PC-3 (cell line): ENCODE data around the gene GPN3. TPM values are rescaled to one million over a fixed set of nuclear protein-coding genes. Genes with fewer than 3 reads are reported as not detected.

Experiments
- ATAC-seq: fragments of 200-7000 bp; cut with Tn5 transposase; 2 replicates; pipeline ENCODE4 v1.9.1; 2020; ENCODE audit warnings: mild to moderate bottlenecking, moderate library complexity
- BruUV-seq: library from RNA; stranded (reverse); fragments of 400-500 nt; replicated peaks from 2 replicates; lab custom pipeline; 2021; lab: Mats Ljungman, UMichigan
- CTCF ChIA-PET: fragments of 300-600 bp; sonication (Branson Sonifier 250); formaldehyde crosslinking; loops from one replicate; lab custom pipeline; 2022; ENCODE audit warnings: antibody characterized with exemption; lab: Charles Lee
- POLR2A ChIA-PET: fragments of 300-600 bp; sonication (Branson Sonifier 250); formaldehyde crosslinking; loops from one replicate; lab custom pipeline; 2022; ENCODE audit warnings: antibody characterized with exemption; ENCODE audit not compliant: unreplicated experiment; lab: Charles Lee
- DNase-seq: peaks from one replicate; pipeline ENCODE4 v3.0.0-alpha.2; 2015
- H2AFZ ChIP-seq: fragments of 300-600 bp; sonication (generic); 2 replicates; pipeline ENCODE4 v1.6.0; 2016; ENCODE audit warnings: antibody characterized with exemption, low read length
- H3F3A ChIP-seq: fragments of 300-600 bp; sonication (generic); one replicate; pipeline ENCODE4 v1.6.0; 2017; ENCODE audit warnings: antibody characterized with exemption, low read length, control low read depth, mild to moderate bottlenecking; ENCODE audit not compliant: unreplicated experiment
- H3K27ac ChIP-seq: fragments of 300-600 bp; sonication (generic); 2 replicates; pipeline ENCODE4 v1.5.1; 2016; ENCODE audit warnings: mild to moderate bottlenecking, low read length
- H3K27me3 ChIP-seq: fragments of 300-600 bp; sonication (generic); 2 replicates; pipeline ENCODE4 v1.6.1; 2016; ENCODE audit warnings: low read length, mixed read lengths
- H3K36me3 ChIP-seq: fragments of 300-600 bp; sonication (generic); 2 replicates; pipeline ENCODE4 v1.6.1; 2016; ENCODE audit warnings: low read depth, mixed run types, low read length, mixed read lengths
- H3K4me1 ChIP-seq: fragments of 300-600 bp; sonication (generic); 2 replicates; pipeline ENCODE4 v1.5.1; 2016; ENCODE audit warnings: low read length; ENCODE audit not compliant: insufficient read depth
- H3K4me2 ChIP-seq: fragments of 300-600 bp; sonication (generic); 2 replicates; pipeline ENCODE4 v1.6.0; 2016; ENCODE audit warnings: low read length
- H3K4me3 ChIP-seq: fragments of 300-600 bp; sonication (generic); 2 replicates; pipeline ENCODE4 v1.5.1; 2016; ENCODE audit warnings: mild to moderate bottlenecking, low read length, mixed read lengths
- H3K79me2 ChIP-seq: fragments of 300-600 bp; sonication (generic); 2 replicates; pipeline ENCODE4 v1.6.1; 2017; ENCODE audit warnings: low read length, mixed read lengths
- H3K9ac ChIP-seq: fragments of 300-600 bp; sonication (generic); 2 replicates; pipeline ENCODE4 v1.6.0; 2016; ENCODE audit warnings: mild to moderate bottlenecking, low read length
- H3K9me2 ChIP-seq: fragments of 300-600 bp; sonication (generic); replicated peaks from 2 replicates; pipeline ENCODE4 v1.6.1; 2016; ENCODE audit warnings: mixed run types, low read length, mixed read lengths
- H3K9me3 ChIP-seq: fragments of 300-600 bp; sonication (generic); 2 replicates; pipeline ENCODE4 v1.6.1; 2016; ENCODE audit warnings: low read length, mixed read lengths
- H4K20me1 ChIP-seq: fragments of 300-600 bp; sonication (generic); 2 replicates; pipeline ENCODE4 v1.6.1; 2016; ENCODE audit warnings: low read length, mixed read lengths
- EZH2 ChIP-seq: fragments of 300-600 bp; sonication (generic); IDR thresholded peaks from one replicate; pipeline ENCODE4 v1.6.1; 2017; ENCODE audit warnings: antibody characterized with exemption, mild to moderate bottlenecking, low read length; ENCODE audit not compliant: unreplicated experiment
- EZH2phosphoT487 ChIP-seq: fragments of 300-600 bp; sonication (generic); IDR thresholded peaks from 2 replicates; pipeline ENCODE4 v1.6.1; 2018; ENCODE audit warnings: mild to moderate bottlenecking, antibody characterized with exemption, low read length, borderline replicate concordance
- intact Hi-C: fragments of 100-400 bp; cut with micrococcal nuclease; formaldehyde crosslinking; loops from 2 replicates; pipeline ENCODE4 v1.9.0; 2023
- total RNA-seq: library from RNA; depleted of rRNA; stranded (reverse); fragments of >200 nt; gene quantifications from 2 replicates; pipeline ENCODE4 v1.2.3, GENCODE V29; 2014
- TF ChIP-seq, protein P1 (sequence below): fragments of 300-600 bp; sonication (generic); conservative IDR thresholded peaks from 2 replicates; pipeline ENCODE4 v1.5.1; 2017; ENCODE audit warnings: antibody characterized with exemption, low read depth, mild to moderate bottlenecking, low read length

Gene GPN3
- total RNA-seq, 1 experiment from 2014 or later, result 32.5 TPM

DNA sequence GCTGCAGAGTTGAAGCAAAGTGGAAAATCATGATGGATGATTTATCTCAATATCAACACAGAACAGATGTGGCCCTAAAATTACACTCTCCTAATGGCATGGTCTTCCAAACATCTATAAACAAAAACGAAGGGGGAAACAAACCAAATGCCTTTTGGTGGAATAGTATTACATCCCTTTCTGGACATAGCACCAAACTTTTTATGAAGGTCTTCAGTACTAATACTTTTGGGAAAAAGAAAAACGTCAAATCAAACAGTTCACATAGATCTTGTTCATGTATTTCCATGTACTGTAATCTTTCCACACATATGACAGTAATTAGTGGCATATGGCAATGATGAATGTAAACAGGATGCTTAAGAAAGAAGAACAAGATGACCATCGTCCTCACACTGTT is 41.7 kb downstream of the GPN3 start:
- Histone ChIP-seq H3F3A (no peaks in the 10 kb centered on the region), H3K27ac (no peak overlapping the region), H3K4me3 (no peak overlapping the region), H2AFZ (no peak overlapping the region), H3K9me3 (no peaks in the 10 kb centered on the region), H4K20me1 (no peaks in the 10 kb centered on the region), H3K79me2 (no peaks in the 10 kb centered on the region), H3K9me2 (no peaks in the 10 kb centered on the region), H3K27me3 (no peaks in the 10 kb centered on the region), H3K36me3 (no peaks in the 10 kb centered on the region), H3K9ac (no peak overlapping the region), H3K4me2 (no peak overlapping the region), H3K4me1 (no peaks in the 10 kb centered on the region)
- intact Hi-C loops, result no loop called here
- TF ChIP-seq, protein P1, sequence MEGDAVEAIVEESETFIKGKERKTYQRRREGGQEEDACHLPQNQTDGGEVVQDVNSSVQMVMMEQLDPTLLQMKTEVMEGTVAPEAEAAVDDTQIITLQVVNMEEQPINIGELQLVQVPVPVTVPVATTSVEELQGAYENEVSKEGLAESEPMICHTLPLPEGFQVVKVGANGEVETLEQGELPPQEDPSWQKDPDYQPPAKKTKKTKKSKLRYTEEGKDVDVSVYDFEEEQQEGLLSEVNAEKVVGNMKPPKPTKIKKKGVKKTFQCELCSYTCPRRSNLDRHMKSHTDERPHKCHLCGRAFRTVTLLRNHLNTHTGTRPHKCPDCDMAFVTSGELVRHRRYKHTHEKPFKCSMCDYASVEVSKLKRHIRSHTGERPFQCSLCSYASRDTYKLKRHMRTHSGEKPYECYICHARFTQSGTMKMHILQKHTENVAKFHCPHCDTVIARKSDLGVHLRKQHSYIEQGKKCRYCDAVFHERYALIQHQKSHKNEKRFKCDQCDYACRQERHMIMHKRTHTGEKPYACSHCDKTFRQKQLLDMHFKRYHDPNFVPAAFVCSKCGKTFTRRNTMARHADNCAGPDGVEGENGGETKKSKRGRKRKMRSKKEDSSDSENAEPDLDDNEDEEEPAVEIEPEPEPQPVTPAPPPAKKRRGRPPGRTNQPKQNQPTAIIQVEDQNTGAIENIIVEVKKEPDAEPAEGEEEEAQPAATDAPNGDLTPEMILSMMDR, result no peak
- TF ChIP-seq EZH2phosphoT487 (no peak), EZH2 (no peak)
- no TSS peak for BruUV-seq
- ATAC-seq (no peak), DNase-seq (no peak)
- POLR2A ChIA-PET, result no interaction called here
- CTCF ChIA-PET, result no interaction called here

DNA sequence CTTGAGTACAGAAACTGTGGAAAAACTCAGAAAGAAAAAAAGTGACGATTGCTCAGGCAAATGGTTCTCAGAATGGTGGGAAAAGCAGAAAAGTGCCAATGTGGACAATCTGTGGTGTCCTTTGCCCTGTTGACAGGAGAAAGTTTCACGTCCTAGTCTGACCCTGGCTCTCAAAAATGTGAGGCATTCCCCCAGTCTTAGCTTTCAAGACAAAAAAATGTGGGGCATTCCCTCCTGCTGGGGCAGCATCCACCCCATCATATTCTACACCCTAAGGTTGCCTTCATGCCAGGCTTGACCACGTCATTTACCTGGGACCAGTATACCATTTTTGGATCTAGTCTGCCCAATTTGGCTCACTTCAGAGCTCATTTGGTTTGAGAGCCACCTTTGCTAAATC is 43.8 kb downstream of the GPN3 start:
- no TSS peak for BruUV-seq
- Histone ChIP-seq H3K4me2 (no peak overlapping the region), H3K9me3 (no peaks in the 10 kb centered on the region), H3K9ac (no peak overlapping the region), H3F3A (no peaks in the 10 kb centered on the region), H3K27ac (no peak overlapping the region), H4K20me1 (no peaks in the 10 kb centered on the region), H3K9me2 (no peaks in the 10 kb centered on the region), H3K36me3 (no peaks in the 10 kb centered on the region), H3K79me2 (no peaks in the 10 kb centered on the region), H3K4me1 (no peaks in the 10 kb centered on the region), H3K27me3 (no peaks in the 10 kb centered on the region), H3K4me3 (no peak overlapping the region), H2AFZ (no peak overlapping the region)
- intact Hi-C loops, result no loop called here
- POLR2A ChIA-PET, result interaction anchor here (0.7 kb wide), 1 partner anchor 620 kb away, joined by 3 read pairs; no protein-coding TSS in a partner anchor
- TF ChIP-seq, protein P1, result no peak
- TF ChIP-seq EZH2 (no peak), EZH2phosphoT487 (no peak)
- no peak for DNase-seq
- CTCF ChIA-PET, result no interaction called here
- no peak for ATAC-seq

GRCh38 chr12:110421701-110422100 is 46.4 kb downstream of the GPN3 start:
- Histone ChIP-seq H3K4me3 (no peak overlapping the region), H3K27me3 (no peaks in the 10 kb centered on the region), H3K9ac (no peak overlapping the region), H2AFZ (no peak overlapping the region), H3K79me2 (no peaks in the 10 kb centered on the region), H3K36me3 (no peaks in the 10 kb centered on the region), H3K4me2 (no peak overlapping the region), H3K9me3 (no peaks in the 10 kb centered on the region), H4K20me1 (no peaks in the 10 kb centered on the region), H3K9me2 (no peaks in the 10 kb centered on the region), H3K4me1 (no peaks in the 10 kb centered on the region), H3K27ac (no peak overlapping the region), H3F3A (no peaks in the 10 kb centered on the region)
- ChIA-PET POLR2A (interaction anchor here (0.6 kb wide), 1 partner anchor 156 kb away, joined by 3 read pairs; no protein-coding TSS in a partner anchor), CTCF (no interaction called here)
- DNase-seq (no peak), ATAC-seq (no peak)
- TF ChIP-seq, protein P1, result no peak
- TF ChIP-seq EZH2phosphoT487 (no peak), EZH2 (no peak)
- BruUV-seq, result no TSS peak
- intact Hi-C loops, result no loop called here
